CD4-positive, alpha-beta T cell treated with Interleukin-17A for 1 hour (primary cell): Measurements from ENCODE around the gene GOLPH3L.
"Not testable (repeated sequence)": the region's sequence is repeated elsewhere in the genome, so short reads cannot be mapped to it uniquely, and the experiment has no call there.

ENCODE experiments used
- DNase-seq: peaks from one replicate; pipeline ENCODE4 v3.0.0-alpha.2; 2020

GOLPH3L gene

GRCh38 chr1:150696995-150697927, at the start of gene GOLPH3L:
Gene GOLPH3L, minus strand, starts transcription at chr1:150697154. Its CDS starts 2,316 bp downstream, at chr1:150694838.
- DNase-seq = peak; percentile 97

- no peak for DNase-seq
Measured at GRCh38 chr1:150730130-150730721, 33.3 kb upstream of the GOLPH3L start.

- no peak for DNase-seq
Measured at GRCh38 chr1:150724336-150724735, 27.4 kb upstream of the GOLPH3L start.

GRCh38 chr1:150720703-150721102, 23.7 kb upstream of the GOLPH3L start, which contains the start of gene HORMAD1:
Gene HORMAD1, minus strand, starts transcription at chr1:150720895. Its CDS starts 1,390 bp downstream, at chr1:150719505.
- no peak for DNase-seq

- DNase-seq = no peak
Measured at GRCh38 chr1:150720098-150720497, 23.1 kb upstream of the GOLPH3L start.

GRCh38 chr1:150718225-150718891, 21.4 kb upstream of the GOLPH3L start:
- no peak for DNase-seq

GRCh38 chr1:150709031-150709430, 12.1 kb upstream of the GOLPH3L start:
- not testable (repeated sequence) for DNase-seq

- DNase-seq = no peak
Measured at GRCh38 chr1:150708595-150708994, 11.6 kb upstream of the GOLPH3L start.

GRCh38 chr1:150706091-150706490, 9.1 kb upstream of the GOLPH3L start:
- no peak for DNase-seq

GRCh38 chr1:150703427-150703826, 6.5 kb upstream of the GOLPH3L start:
- DNase-seq = no peak

- DNase-seq = peak; percentile 7
Measured at GRCh38 chr1:150696590-150696989, 364 bp downstream of the GOLPH3L start.

- DNase-seq = no peak
Measured at GRCh38 chr1:150696162-150696561, 792 bp downstream of the GOLPH3L start.

GRCh38 chr1:150695561-150695960, 1.4 kb downstream of the GOLPH3L start:
- no peak for DNase-seq

- DNase-seq = no peak
Measured at GRCh38 chr1:150692720-150693119, 4.2 kb downstream of the GOLPH3L start.

- no peak for DNase-seq
Measured at GRCh38 chr1:150688763-150689162, 8.2 kb downstream of the GOLPH3L start.

- no peak for DNase-seq
Measured at GRCh38 chr1:150686275-150686674, 10.7 kb downstream of the GOLPH3L start.

- peak; percentile 32 for DNase-seq
Measured at GRCh38 chr1:150683914-150684313, 13.0 kb downstream of the GOLPH3L start.

- no peak for DNase-seq
Measured at GRCh38 chr1:150678988-150679387, 18.0 kb downstream of the GOLPH3L start.

GRCh38 chr1:150674881-150675280, 22.1 kb downstream of the GOLPH3L start:
- no peak for DNase-seq

GRCh38 chr1:150663321-150663720, 33.6 kb downstream of the GOLPH3L start:
- DNase-seq = no peak

- DNase-seq = no peak
Measured at GRCh38 chr1:150662811-150663210, 34.1 kb downstream of the GOLPH3L start.

- no peak for DNase-seq
Measured at GRCh38 chr1:150661156-150661555, 35.8 kb downstream of the GOLPH3L start.

- no peak for DNase-seq
Measured at GRCh38 chr1:150660584-150660983, 36.4 kb downstream of the GOLPH3L start.
